ENCODE results near the gene ABCA7. TPM values are rescaled to one million over a fixed set of nuclear protein-coding genes. Genes with fewer than 3 reads are reported as not detected.

The ABCA7 gene
- total and polyA plus RNA-seq, 2 of the 13 experiments (the other 11 are each of a cell fraction or from before 2014, with no cell fraction given): 4.4 to 32.4 TPM

GRCh38 chr19:1098177-1099051 lies 58.5 kb downstream of the ABCA7 start (continued):
- TF ChIP-seq USF2 (IDR thresholded peaks at IDR 0.05; ENCODE audit: low read depth, low read length): peak; percentile 87
- TF ChIP-seq USF2 (CRISPR knock-in tag; IDR thresholded peaks at IDR 0.05; ENCODE audit: borderline replicate concordance): peak; percentile 92
- TF ChIP-seq KDM4B (CRISPR knock-in tag; IDR thresholded peaks at IDR 0.05): no peak
- TF ChIP-seq ZNF749 (CRISPR knock-in tag; IDR thresholded peaks at IDR 0.05; ENCODE audit: borderline replicate concordance): no peak
- peak; percentile 73; the same call in 1 of the 2 replicates for TF ChIP-seq MEF2D (CRISPR knock-in tag; IDR thresholded peaks at IDR 0.05)
- TF ChIP-seq HOXA7 (CRISPR knock-in tag; IDR thresholded peaks at IDR 0.05): no peak
- no peak for TF ChIP-seq CEBPZ (IDR thresholded peaks at IDR 0.05; ENCODE audit: low read length)
- TF ChIP-seq ATAD3A (CRISPR knock-in tag; IDR thresholded peaks at IDR 0.05): no peak
- TF ChIP-seq ZNF891 (CRISPR knock-in tag; IDR thresholded peaks at IDR 0.05): no peak; the same call in 1 of the 2 replicates
- peak; percentile 75 for TF ChIP-seq ASH2L (IDR thresholded peaks at IDR 0.05; ENCODE audit: insufficient read length, low read depth, low read length)
- TF ChIP-seq NR3C1 (CRISPR knock-in tag; IDR thresholded peaks at IDR 0.05): no peak
- no peak; the same call in 1 of the 2 replicates for TF ChIP-seq ZFP82 (CRISPR knock-in tag; IDR thresholded peaks at IDR 0.05; ENCODE audit: borderline replicate concordance)
- no peak for TF ChIP-seq GATA4 (IDR thresholded peaks at IDR 0.05; ENCODE audit: borderline replicate concordance, low read depth)
- no peak for TF ChIP-seq ZNF251 (CRISPR knock-in tag; IDR thresholded peaks at IDR 0.05)
- no peak for TF ChIP-seq CHCHD3 (CRISPR knock-in tag; IDR thresholded peaks at IDR 0.05)
- no peak for TF ChIP-seq ZNF337 (CRISPR knock-in tag; IDR thresholded peaks at IDR 0.05; ENCODE audit: borderline replicate concordance, low read depth)
- TF ChIP-seq CCAR2 (optimal IDR thresholded peaks at IDR 0.05; ENCODE audit: low read depth, low read length): peak; percentile 34
- TF ChIP-seq ZNF18 (CRISPR knock-in tag; IDR thresholded peaks at IDR 0.05; ENCODE audit: insufficient replicate concordance): no peak
- TF ChIP-seq ZNF329 (CRISPR knock-in tag; IDR thresholded peaks at IDR 0.05; ENCODE audit: low read depth): no peak
- peak; percentile 65; the same call in 1 of the 2 replicates for TF ChIP-seq ZNF724P (CRISPR knock-in tag; IDR thresholded peaks at IDR 0.05; ENCODE audit: borderline replicate concordance)

Measured in HepG2 (cell line).